Hematopoietic multipotent progenitor cell treated with erythropoietin and hydrocortisone succinate and interleukin-3 and kit ligand, for 6 days (in vitro differentiated cells): ENCODE results near the gene METTL8.
A peak's percentile ranks its signal among the peaks of the same experiment; 100 is the strongest.
"Not testable (repeated sequence)": the region's sequence is repeated elsewhere in the genome, so short reads cannot be mapped to it uniquely, and the experiment has no call there.

ENCODE experiments used
- DNase-seq: peaks from one replicate; pipeline ENCODE4 v3.0.0-alpha.2; 2015

Gene METTL8

GRCh38 chr2:171430516-171431410, 3.0 kb downstream of the METTL8 start:
- DNase-seq, result no peak

GRCh38 chr2:171422710-171423495, 10.9 kb downstream of the METTL8 start:
- DNase-seq, result not testable (repeated sequence)

- no peak for DNase-seq
Observed at GRCh38 chr2:171420728-171421563, 12.8 kb downstream of the METTL8 start.

- no peak for DNase-seq
Observed at GRCh38 chr2:171419333-171419732, 14.5 kb downstream of the METTL8 start.

GRCh38 chr2:171416009-171416926, 17.5 kb downstream of the METTL8 start:
- peak; percentile 96 for DNase-seq

GRCh38 chr2:171414645-171415044, 19.1 kb downstream of the METTL8 start:
- peak; percentile 79 for DNase-seq

GRCh38 chr2:171412571-171413175, 21.1 kb downstream of the METTL8 start:
- no peak for DNase-seq

GRCh38 chr2:171411791-171412483, 21.9 kb downstream of the METTL8 start:
- no peak for DNase-seq

- DNase-seq, result no peak
Observed at GRCh38 chr2:171411214-171411613, 22.6 kb downstream of the METTL8 start.

- no peak for DNase-seq
Observed at GRCh38 chr2:171410624-171411023, 23.2 kb downstream of the METTL8 start.

GRCh38 chr2:171410101-171410500, 23.7 kb downstream of the METTL8 start:
- DNase-seq, result no peak

- no peak for DNase-seq
Observed at GRCh38 chr2:171409436-171409971, 24.3 kb downstream of the METTL8 start.

GRCh38 chr2:171407676-171408044, 26.1 kb downstream of the METTL8 start:
- no peak for DNase-seq

- DNase-seq, result peak; percentile 29
Observed at GRCh38 chr2:171407030-171407675, 26.6 kb downstream of the METTL8 start.

GRCh38 chr2:171406044-171406443, 27.7 kb downstream of the METTL8 start:
- no peak for DNase-seq

GRCh38 chr2:171405546-171405945, 28.2 kb downstream of the METTL8 start:
- no peak for DNase-seq

GRCh38 chr2:171404719-171405118, 29.1 kb downstream of the METTL8 start:
- DNase-seq, result no peak

GRCh38 chr2:171404261-171404660, 29.5 kb downstream of the METTL8 start:
- no peak for DNase-seq

- DNase-seq, result no peak
Observed at GRCh38 chr2:171402906-171403580, 30.7 kb downstream of the METTL8 start.
